Measurements from ENCODE around the gene SLC25A39. TPM values are rescaled to one million over a fixed set of nuclear protein-coding genes. Genes with fewer than 3 reads are reported as not detected.

The SLC25A39 gene
- total and polyA plus RNA-seq, 2 donors (not counting 3 experiments of a cell fraction or from before 2014, with no cell fraction given): 88.5 to 151 TPM

GRCh38 chr17:44359006-44359405, 34.4 kb upstream of the SLC25A39 start:
- H2AFZ ChIP-seq (ENCODE audit: low read depth, low read length): no peak overlapping the region
- no peak overlapping the region for H3K27ac ChIP-seq (ENCODE audit: insufficient read depth, low read depth, low read length)
- no peaks in the 10 kb centered on the region for H3K79me2 ChIP-seq (ENCODE audit: control insufficient read depth, insufficient read depth, low read length)
- DNase-seq (ENCODE audit: low read depth, low spot score): no peak
- dilution Hi-C loops (cut with MboI; ENCODE audit: extremely low pct_ligation_motif_present, low sequenced_read_pairs): no loop called here
- no peak for FAIRE-seq
- no peak overlapping the region for H3K4me2 ChIP-seq (ENCODE audit: insufficient read depth, low read length)
- no peak for TF ChIP-seq POLR2AphosphoS5 (IDR thresholded peaks at IDR 0.05; ENCODE audit: insufficient read depth, low read depth, low read length)
- TF ChIP-seq CTCF (IDR thresholded peaks at IDR 0.05; ENCODE audit: extremely low read depth in 1 of 2, insufficient read depth in 1 of 2, low read depth in 1 of 2, low read length in 2 of 2): no peak
- no TSS peak for BruUV-seq (replicated peaks)
- H3K4me1 ChIP-seq (ENCODE audit: control insufficient read depth, extremely low read depth, insufficient read depth, low read length): peaks cover 5% of the 10 kb centered on the region
- intact Hi-C loops (cut with micrococcal nuclease): no loop called here
- no peak overlapping the region for H3K4me3 ChIP-seq (replicated peaks in 1 of 3; ENCODE audit: insufficient read depth in 1 of 3, low read depth in 1 of 3, low read length in 3 of 3)
- no peaks in the 10 kb centered on the region for H3K9me3 ChIP-seq (replicated peaks; ENCODE audit: control insufficient read depth, insufficient read depth, low read length)
- no peaks in the 10 kb centered on the region for H3K27me3 ChIP-seq (ENCODE audit: control insufficient read depth in 2 of 2, insufficient read depth in 2 of 2, low read length in 2 of 2)
- ChIA-PET POLR2A (no interaction called here), CTCF (interaction anchor here (2.1 kb wide), 1 partner anchor 13 kb away, joined by 8 read pairs; no protein-coding TSS in a partner anchor)
- H4K20me1 ChIP-seq (replicated peaks; ENCODE audit: control insufficient read depth, extremely low read depth, insufficient read depth, low read length): no peaks in the 10 kb centered on the region
- no peak overlapping the region for H3K9ac ChIP-seq (replicated peaks; ENCODE audit: extremely low read depth, insufficient read depth, low read length)
- no peaks in the 10 kb centered on the region for H3K9me1 ChIP-seq (replicated peaks; ENCODE audit: control insufficient read depth, extremely low read depth, insufficient read depth, low read length)
- no peaks in the 10 kb centered on the region for H3K36me3 ChIP-seq (ENCODE audit: control insufficient read depth in 2 of 2, extremely low read depth in 1 of 2, insufficient read depth in 2 of 2, low read length in 2 of 2)

- TF ChIP-seq MAX (IDR thresholded peaks at IDR 0.05; ENCODE audit: insufficient read depth, insufficient read length): no peak
- TF ChIP-seq POLR2A (IDR thresholded peaks at IDR 0.05; ENCODE audit: low read depth, low read length): no peak
- no peak for TF ChIP-seq EZH2 (IDR thresholded peaks at IDR 0.05; ENCODE audit: borderline replicate concordance, low read depth, low read length, severe bottlenecking)
- TF ChIP-seq MYC (IDR thresholded peaks at IDR 0.05; ENCODE audit: low read depth, low read length): no peak
- no peak for TF ChIP-seq JUN (IDR thresholded peaks at IDR 0.05; ENCODE audit: borderline replicate concordance, insufficient read depth, insufficient read length, low read depth)
- TF ChIP-seq CTCF (IDR thresholded peaks at IDR 0.05; ENCODE audit: extremely low read depth in 1 of 2, insufficient read depth in 1 of 2, low read depth in 1 of 2, low read length in 2 of 2): no peak
- no peak for TF ChIP-seq GATA2 (IDR thresholded peaks at IDR 0.05; ENCODE audit: insufficient read depth, insufficient read length, low read depth, low read length)
- TF ChIP-seq FOS (IDR thresholded peaks at IDR 0.05; ENCODE audit: borderline replicate concordance, insufficient read depth, low read length): no peak
- no peak for TF ChIP-seq POLR2AphosphoS5 (IDR thresholded peaks at IDR 0.05; ENCODE audit: insufficient read depth, low read depth, low read length)
- intact Hi-C loops (cut with micrococcal nuclease): no loop called here
- Histone ChIP-seq H3K4me3 (replicated peaks in 1 of 3; ENCODE audit: insufficient read depth in 1 of 3, low read depth in 1 of 3, low read length in 3 of 3) (no peak overlapping the region), H3K9me1 (replicated peaks; ENCODE audit: control insufficient read depth, extremely low read depth, insufficient read depth, low read length) (no peaks in the 10 kb centered on the region), H3K36me3 (ENCODE audit: control insufficient read depth in 2 of 2, extremely low read depth in 1 of 2, insufficient read depth in 2 of 2, low read length in 2 of 2) (peaks cover 0 to 1% of the 10 kb centered on the region in 2 experiments), H3K27me3 (ENCODE audit: control insufficient read depth in 2 of 2, insufficient read depth in 2 of 2, low read length in 2 of 2) (no peaks in the 10 kb centered on the region), H2AFZ (ENCODE audit: low read depth, low read length) (no peak overlapping the region), H4K20me1 (replicated peaks; ENCODE audit: control insufficient read depth, extremely low read depth, insufficient read depth, low read length) (no peaks in the 10 kb centered on the region), H3K4me1 (ENCODE audit: control insufficient read depth, extremely low read depth, insufficient read depth, low read length) (peaks cover 5% of the 10 kb centered on the region), H3K27ac (ENCODE audit: insufficient read depth, low read depth, low read length) (no peak overlapping the region), H3K9ac (replicated peaks; ENCODE audit: extremely low read depth, insufficient read depth, low read length) (no peak overlapping the region), H3K79me2 (ENCODE audit: control insufficient read depth, insufficient read depth, low read length) (no peaks in the 10 kb centered on the region), H3K4me2 (ENCODE audit: insufficient read depth, low read length) (no peak overlapping the region), H3K9me3 (replicated peaks; ENCODE audit: control insufficient read depth, insufficient read depth, low read length) (no peaks in the 10 kb centered on the region)
- dilution Hi-C loops (cut with MboI; ENCODE audit: extremely low pct_ligation_motif_present, low sequenced_read_pairs): no loop called here
- CTCF ChIA-PET: interaction anchor here (0.6 to 2.1 kb wide), 4 partner anchors 12 to 165 kb away, joined by 3 to 8 read pairs (median 5); partner anchors contain the start of gene ATXN7L3
- DNase-seq (ENCODE audit: low read depth, low spot score) (no peak), FAIRE-seq (no peak)
- POLR2A ChIA-PET: no interaction called here
- BruUV-seq (replicated peaks): no TSS peak
Observed at GRCh38 chr17:44358066-44358465, 33.4 kb upstream of the SLC25A39 start.
